Posterior cingulate gyrus (tissue), 11 donors: ENCODE data around the gene CEBPB.

Experiments used
- DNase-seq, 10 donors: peaks; one replicate each; pipeline versions ENCODE4 v3.0.0 to v3.0.0-alpha.2; 2020 to 2021; ENCODE audit warnings: mixed read lengths in 3 of 10
- intact Hi-C: fragments of 100-400 bp; cut with DNase I; formaldehyde crosslinking; loops from one replicate; pipeline ENCODE4 v1.15.1; 2023

The CEBPB gene

DNA sequence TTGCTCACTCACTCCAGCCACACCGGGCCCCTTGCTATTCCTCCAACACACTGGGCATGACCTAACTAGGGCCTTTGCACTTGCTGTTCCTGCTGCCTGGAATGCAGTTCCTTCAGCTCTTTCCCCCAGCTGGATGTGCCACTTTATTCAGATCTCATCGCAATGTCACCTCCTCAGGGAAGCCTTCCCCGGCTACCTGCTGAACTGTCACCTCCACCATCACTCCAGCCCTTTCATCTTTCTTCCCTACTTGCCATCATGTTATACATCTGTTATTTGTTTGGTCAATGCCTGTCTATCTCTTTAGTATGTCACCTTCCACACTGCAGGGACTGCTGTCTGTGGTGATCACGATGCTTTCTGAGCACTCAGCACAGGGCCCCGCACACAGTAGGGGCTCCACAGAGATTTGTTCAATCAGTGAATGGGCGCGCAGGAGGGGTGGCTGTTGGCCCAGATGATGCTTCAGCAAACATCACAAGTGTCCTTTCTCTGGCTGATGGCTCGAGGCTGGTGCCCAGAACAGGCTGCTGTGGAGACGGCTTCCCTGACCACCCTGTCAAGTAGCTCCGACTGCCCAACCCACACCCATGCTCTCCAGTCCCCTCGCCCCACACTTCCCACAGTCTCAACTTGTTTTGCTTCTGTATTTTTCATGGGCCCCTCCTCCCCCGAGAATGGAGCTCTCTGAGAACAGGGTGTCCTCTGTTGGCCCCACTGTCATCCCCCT is 31.8 kb downstream of the CEBPB start:
- DNase-seq: peak in 1 of 10 donors; percentile 74

DNA sequence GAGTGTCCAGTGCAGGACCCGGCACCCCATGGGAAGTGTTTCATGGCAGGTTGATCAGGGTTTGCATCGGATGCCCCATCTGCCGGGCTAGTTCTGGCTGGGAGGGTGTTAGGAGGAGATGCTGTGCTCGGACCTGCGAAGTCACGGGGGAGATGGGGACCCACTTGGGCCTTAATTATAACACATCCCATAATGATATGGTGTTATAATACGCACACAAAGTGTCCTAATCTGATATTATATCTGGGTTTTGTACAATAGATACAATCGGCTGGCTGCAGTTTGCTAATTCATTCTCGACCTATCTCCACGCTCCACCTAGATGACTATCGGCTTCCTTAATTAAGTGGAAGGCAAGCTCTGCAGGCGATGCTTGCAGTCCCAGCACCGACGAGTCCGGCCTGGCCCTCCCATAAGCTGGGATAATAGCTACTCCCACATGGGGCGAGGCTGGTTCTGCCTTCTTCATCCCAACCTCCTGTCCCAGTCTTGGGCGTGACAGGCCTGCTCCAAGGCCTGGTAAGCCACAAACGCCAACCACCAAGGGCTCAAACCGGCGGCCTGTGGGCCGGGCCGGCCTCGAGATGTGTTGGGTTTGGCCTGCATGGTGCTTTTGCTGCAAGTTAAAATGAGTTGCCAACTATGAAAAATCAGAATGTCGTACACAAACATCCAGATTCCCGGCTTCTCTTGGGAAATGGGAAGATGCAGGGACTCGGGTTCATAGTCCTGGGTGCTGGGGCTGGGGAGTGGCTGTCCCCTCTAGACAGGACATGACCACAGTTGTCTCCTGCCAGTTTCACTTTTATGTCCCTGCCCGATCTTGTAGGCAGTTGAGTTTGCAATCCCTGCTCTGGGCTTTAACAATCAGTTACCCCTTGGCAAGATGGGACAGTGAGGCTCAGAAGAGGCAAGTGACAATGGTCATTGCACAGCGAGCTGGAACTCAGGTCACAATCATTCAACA is 32.7 kb downstream of the CEBPB start:
- intact Hi-C loops: no loop called here
- DNase-seq: peak in 1 of 10 donors; percentile 79

More for the DNA sequence above, 31.8 kb downstream of the CEBPB start:
- intact Hi-C loops: no loop called here

DNA sequence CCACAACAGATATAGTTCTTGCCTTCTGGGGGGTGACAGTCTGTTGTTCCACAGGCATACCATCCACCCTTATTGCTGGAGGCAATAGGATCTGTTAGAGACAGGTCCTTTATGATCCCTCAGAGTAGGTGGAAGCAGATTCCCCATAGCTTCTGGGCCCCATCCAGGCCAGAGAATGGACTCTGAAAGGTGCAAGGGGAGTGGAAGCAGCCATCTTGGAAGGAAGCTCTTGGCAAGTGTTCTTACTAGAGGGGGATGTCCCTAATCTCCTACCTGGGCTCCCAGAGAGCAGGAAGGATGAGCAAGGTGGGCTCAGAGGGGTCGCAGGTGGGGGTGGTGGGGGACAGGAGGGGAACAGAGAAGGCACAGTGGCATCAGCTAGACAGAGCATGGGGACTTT is 33.4 kb downstream of the CEBPB start:
- DNase-seq: no peak
- intact Hi-C loops: no loop called here

DNA sequence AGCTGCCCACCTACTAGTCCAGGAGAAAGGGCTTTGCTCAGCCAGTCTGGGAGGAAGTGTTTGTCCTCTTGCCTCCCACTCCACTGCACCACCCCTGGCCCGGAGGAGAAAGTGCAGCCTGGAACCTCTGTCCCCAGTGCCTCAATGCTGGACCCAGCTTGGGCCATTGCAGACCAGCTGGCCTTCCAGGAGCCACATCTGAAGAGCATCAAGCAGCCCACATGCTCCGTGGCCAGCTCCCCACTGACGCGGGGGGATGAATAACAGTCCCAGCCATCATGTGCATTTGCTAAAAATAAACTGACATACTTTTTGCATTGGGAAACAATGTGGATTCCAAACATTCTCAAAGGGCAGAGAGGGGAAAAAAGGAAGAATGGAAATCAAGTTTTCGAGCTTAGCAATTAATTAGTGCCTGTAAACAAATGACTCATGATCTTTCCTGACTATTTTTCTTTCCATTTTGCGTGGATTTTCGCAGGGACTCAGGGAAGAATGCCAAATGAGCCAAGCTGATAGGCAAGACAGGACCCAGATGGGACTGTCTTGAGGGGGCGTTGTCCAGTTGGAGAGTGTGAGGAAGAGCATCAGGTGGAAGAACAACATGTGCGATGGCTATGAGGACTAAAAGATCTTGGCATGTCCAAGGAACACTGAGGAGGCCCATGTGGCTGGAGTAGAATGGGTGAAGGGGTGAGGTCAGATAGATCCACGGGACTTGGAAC is 34.1 kb downstream of the CEBPB start:
- peak in 2 of 10 donors; percentile 34 to 80 for DNase-seq
- intact Hi-C loops: no loop called here

DNA sequence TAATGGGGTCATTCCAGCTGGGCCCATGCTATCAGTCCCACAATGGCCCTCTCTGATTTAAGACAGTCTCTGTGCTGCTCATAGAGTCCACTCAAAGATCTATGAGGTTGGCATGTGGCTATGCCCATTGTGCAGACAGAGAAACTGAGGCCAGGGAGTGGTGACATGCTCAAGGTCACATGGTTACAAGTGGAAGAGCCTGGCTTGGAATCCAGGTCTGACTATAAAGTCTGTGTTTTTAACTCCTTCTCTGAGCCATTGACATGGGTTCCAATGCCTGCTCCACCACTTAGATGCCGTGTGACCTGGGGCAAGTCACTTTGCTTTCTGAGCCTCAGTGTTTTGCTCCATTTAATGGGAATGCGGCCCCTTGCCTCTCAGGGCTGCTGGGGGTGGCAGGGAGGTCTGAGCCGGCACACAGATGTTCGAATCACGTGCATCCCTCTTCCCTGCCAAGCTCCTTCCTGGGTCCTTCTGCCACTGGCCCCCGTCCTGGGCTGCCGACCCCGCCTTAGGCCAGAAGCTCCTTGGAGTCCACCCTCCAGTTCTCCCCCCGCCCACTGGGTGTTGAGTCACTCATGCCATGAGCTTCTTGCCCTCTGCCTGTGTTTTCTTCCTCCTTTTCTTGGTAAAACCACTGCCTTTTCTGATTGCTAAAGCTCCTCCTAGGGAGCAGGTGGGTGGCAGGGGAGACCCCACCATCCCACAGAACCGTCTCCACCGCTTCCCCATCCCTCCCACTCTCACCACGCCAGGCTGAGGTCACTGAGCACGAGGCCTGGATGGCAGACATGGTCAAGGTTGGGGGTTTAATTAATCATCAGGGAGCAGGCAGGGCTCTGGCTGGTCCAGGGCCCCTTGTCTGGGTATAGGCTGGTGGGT is 35.7 kb downstream of the CEBPB start:
- intact Hi-C loops: no loop called here
- DNase-seq: peak in 1 of 10 donors; percentile 74

DNA sequence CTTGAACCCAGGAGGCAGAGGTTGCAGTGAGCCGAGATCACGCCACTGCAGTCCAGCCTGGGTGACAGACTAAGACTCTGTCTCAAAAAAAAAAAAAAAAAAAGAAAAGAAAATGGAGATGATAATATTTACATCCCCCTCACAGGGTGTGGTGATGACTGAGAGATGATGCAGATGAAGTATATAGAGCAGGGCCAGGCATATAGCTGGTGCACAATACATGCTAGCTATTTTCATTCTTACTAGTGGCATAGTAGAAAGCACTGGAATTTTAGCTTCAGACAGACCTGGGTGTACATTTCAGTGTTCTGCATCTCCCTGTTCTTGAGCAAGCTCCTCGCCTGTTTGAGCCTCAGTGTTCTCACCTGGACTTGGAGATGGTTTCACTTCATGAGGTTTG is 36.9 kb downstream of the CEBPB start:
- no peak for DNase-seq
- intact Hi-C loops: no loop called here

DNA sequence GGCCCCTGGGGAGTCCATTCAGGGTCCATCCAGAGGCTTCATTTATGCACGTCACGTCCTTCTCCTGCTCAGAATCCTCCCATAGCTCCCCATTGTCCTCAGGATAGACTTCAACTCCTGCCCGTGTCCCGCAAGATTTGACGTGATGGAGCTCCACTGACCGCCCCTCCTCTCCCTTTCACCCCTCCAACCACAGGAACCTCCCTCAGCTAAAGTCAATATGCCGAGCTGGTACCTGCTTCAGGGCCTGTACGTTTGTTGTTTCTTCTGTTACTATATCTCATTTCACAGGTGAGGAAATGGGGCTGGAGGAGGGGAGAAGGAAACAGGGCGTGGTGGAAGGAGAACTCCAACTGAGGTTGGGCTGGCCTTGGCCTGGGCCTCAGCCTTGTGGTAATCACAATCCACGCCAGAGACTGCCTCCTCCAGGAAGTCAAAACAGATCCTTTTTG is 38.6 kb downstream of the CEBPB start:
- intact Hi-C loops: no loop called here
- peak in 1 of 10 donors; percentile 36 for DNase-seq

DNA sequence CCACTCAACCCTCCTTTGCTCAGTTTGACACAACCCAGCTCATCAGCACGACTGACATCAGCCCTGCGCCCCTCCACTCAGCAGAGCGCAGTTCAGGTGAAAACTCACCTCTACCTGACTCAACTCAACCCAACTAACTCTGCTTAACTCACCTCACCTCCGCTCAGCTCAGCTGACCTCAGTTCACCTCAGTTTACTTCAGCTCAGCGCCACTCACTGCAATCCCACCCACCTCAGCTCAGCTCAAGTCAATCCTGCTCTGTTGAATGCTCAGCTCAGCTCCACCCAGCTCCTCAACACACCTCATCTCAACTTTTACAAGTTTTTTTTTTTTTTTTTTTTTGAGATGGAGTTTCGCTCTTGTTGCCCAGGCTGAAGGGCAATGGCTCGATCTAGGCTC is 39.6 kb downstream of the CEBPB start:
- DNase-seq: peak in 1 of 10 donors; percentile 29
- intact Hi-C loops: no loop called here

DNA sequence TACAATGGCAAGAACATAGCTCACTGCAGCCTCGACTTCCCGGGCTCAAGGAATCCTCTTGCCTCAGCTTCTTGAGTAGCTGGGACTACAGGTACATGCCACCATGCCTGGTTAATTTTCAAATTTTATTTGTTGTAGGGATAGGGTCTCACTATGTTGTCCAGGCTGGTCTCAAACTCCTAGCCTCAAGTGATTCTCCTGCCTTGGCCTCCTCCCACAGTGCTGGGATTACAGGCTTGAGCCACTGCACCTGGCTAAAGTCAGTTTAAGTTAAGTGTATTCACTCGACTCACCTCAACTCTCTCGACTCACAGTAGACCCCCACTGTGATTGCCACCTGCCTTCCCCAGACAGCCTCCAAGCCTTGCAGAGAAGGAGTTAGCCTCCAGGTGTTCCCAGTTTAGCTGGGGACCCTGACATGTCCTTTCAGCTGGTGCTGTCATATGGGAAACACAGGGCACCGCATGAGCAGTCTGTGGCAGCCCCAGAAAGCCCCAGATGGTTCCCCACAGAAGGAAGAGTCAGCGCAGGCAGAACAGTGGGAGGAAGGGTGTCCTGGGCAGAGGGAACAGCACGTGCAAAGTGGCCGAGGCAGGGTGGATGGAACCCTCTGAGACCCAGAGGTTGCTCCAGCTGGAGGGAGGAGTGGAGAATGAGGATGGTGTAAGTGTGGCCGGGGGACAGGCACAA is 40.4 kb downstream of the CEBPB start:
- intact Hi-C loops: no loop called here
- peak in 1 of 10 donors; percentile 41 for DNase-seq

DNA sequence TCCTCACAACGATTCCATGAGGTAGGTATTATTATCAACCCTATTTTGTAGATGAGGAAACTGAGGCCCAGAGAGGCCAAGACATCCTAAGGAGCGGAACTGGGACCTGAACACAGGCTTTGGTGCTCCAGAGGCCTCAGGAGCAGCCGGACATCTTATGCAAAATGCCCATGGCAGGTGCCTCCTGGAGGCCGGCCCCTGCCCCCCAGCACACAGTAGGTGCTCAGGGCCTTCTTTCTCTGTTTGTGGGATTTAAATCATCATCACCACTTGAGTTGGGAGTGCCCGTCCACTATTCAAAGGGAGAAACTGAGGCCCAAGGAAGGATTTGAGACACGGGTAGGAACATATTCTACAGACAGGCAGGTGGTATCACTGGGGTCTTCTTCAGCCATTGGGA is 41.2 kb downstream of the CEBPB start:
- DNase-seq: peak in 1 of 10 donors; percentile 30
- intact Hi-C loops: no loop called here

DNA sequence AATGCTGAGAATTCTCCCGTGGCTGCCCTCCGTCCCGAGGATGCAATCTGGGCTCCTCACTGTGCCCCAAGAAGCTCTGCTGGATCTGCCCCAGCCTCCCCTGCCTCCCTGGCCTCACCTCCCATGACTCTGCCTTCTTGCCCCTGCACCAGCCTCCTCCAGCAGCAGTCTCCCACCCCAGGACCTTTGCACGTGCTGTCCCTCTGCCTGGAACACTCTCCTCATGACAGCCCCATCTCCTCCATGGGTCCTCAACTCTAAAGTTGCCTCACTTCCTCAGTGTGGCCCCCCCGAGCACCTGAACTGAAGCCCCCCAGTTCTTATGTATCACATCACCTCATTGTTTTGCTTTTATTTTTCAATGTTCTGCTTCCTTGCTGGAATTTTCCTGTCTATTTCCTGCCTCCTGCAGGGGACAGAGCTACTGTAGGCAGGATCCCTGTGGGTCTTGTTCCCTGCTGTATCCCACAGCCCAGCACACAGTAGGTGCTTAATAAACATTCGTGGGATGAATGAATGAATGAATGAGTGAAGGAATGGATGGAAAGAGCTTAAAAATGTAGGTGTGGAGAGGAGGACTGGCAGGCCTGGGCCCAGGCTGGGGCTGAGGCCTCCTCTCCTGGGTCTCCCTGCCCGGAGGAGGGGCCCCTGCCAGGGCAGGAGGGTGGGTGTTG is 42.2 kb downstream of the CEBPB start:
- intact Hi-C loops: no loop called here

DNA sequence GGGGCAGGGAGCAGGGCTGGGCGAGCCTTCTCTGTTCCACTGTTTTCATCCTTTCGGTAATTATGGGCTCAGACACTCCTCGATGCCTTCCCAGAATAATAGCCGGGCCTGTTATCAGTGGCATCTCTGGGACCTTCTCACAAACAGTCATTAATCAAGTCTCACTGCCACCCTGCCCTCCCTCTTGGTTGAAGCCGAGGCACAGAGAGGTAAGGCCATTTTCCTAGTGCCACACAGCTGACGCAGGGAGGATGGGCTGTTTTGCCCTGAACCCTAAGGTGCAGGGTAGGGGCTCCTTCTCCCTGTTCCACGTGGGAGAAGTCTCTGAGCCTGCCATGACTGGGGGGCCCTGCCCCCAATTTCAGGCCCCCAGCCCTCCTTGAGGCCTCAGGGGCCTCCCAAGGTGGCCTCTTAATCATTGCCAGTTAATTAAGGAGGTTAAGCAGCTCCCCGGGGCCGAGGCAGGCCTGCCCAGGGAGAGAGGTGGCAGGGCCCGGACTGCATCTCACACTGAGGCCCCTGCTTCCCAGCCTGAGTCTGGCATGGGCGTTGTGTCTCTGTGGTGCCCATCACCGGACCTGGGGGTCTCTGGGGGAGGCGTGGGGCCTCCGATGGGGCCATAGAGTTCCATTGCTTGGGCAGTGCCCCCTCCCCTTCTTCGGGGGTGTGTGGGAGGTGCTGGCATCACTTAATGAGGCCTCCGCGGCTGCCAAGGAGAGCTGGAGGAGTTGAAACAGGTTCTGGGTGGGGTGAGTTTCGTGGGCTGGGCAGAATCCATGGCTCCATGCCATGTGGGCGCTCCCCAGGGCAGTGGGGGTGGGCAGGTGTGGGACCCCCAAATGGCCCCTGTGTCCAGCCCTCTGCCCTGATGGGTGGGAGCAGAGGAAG is 42.9 kb downstream of the CEBPB start:
- intact Hi-C loops: no loop called here
- DNase-seq: peak in 2 of 10 donors; percentile 50 to 61

More for the DNA sequence above, 42.2 kb downstream of the CEBPB start:
- peak in 2 of 10 donors; percentile 44 to 46 for DNase-seq

DNA sequence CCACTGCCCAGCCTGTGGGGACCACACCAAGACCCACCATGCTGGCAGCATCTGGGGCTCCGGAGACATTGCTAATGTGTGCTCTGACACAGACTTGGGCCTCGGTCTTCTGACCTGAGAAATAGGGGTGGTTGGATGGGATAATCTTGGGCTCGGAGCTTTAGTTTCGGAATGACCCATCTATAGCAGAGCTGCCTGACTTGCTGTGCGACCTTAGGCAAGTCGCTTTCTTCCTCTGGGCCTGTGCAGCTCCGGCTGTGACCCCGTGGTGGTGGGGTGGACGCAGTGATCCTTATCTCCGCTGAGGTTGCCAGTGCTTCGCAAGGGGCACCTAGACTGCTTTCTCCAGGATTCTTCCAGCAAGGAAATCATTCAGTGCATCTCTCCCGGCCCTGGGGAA is 43.7 kb downstream of the CEBPB start:
- DNase-seq: peak in 2 of 10 donors; percentile 15 to 49
- intact Hi-C loops: no loop called here

DNA sequence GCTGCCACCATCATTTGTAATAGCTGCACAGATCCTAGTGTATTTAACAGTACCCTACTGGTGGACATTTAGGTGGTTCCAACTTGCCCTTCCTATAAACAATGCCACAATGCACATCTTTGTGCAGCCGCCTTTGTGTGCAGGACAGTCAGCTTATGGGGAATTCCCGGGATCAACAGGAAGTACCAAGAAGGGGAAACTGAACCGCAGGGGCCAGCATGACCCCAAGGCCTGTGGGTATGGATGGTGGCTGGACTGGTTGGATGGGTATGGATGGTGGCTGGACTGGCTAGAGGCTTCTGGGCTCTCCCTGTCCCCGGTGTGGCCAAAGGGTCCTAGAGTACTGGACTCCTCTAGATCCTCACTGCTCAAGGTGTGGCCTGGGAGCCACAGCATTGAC is 46.7 kb downstream of the CEBPB start:
- intact Hi-C loops: no loop called here
- peak in 2 of 10 donors; percentile 26 to 38 for DNase-seq

DNA sequence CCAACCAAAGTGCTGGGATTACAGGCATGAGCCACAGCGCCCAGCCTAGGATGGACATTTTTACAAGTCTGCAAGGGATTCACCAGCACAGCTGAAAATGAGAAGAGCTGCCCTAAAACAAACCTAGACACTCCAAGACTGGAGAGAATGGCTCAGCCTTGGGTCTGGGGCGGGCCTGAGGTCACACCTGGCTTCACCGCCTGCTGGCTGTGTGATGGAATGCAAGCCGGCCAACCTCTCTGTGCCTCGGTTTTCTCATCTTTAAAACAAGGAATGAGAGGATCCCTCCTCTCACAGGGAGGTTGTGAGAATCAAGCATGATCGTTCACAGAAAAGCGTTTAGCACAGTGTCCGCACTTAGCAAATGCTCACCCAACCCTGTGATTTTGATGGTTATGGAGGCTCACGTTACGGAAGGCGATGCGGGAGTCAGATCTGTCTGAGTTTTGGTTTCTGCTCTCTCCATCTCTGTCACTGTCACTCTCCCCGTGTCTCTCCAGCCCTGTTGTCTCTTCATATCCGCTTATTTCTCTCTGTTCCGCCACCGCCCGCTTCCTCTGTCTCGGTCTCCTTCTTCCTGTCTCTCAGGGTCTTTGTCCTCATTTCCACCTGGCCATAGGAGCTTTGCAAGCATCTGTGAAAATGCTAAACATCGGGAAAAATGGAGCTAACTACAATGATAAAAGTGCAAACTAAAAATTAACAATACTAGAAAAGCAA is 47.6 kb downstream of the CEBPB start:
- intact Hi-C loops: no loop called here
- DNase-seq: peak in 2 of 10 donors; percentile 10 to 43

DNA sequence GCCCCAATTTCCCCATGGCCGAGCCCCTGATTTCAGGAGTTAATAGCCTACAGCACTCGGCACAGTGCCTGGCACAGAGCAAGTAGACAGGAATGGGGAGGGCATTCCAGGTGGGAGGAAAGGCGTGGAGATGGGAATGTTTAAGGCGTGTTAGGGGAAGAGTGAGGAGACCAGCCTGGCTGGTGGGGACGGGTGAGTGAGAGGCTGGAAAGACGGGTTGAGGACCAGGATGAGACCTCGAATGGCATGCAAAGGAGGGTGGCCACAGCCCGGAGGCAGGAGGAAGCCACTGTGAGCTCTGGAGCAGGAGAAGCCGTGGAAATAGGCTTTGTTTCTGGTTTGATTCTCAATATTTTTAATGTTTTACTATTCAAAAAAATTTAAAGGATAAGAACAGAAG is 49.5 kb downstream of the CEBPB start:
- intact Hi-C loops: no loop called here
- DNase-seq: peak in 2 of 10 donors; percentile 26 to 61

DNA sequence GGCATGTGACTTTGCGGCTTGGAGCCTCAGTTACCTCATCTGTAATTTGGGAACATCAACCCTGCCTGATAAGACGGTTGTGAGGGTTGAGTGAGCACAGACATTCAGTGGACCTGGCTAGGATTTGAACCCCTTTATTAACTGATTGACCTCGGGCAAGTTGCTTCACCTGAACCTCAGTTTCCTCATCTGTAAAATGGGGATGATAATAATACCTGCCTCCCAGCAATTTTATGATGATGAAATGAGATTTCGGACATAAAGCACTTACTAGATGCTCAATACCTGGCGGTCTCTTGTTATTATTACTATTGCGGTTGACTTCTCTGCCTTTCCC is 51.5 kb downstream of the CEBPB start:
- intact Hi-C loops: no loop called here

More for the DNA sequence above, 51.5 kb downstream of the CEBPB start:
- DNase-seq: peak in 1 of 10 donors; percentile 1
